ENCODE data around the gene FARSA. TPM values are rescaled to one million over a fixed set of nuclear protein-coding genes. Genes with fewer than 3 reads are reported as not detected.
A peak's percentile ranks its signal among the peaks of the same experiment; 100 is the strongest.
"Not testable (repeated sequence)": the region's sequence is repeated elsewhere in the genome, so short reads cannot be mapped to it uniquely, and the experiment has no call there.

Gene FARSA
- total RNA-seq, 1 experiment from 2014 or later, result 83.7 TPM

DNA sequence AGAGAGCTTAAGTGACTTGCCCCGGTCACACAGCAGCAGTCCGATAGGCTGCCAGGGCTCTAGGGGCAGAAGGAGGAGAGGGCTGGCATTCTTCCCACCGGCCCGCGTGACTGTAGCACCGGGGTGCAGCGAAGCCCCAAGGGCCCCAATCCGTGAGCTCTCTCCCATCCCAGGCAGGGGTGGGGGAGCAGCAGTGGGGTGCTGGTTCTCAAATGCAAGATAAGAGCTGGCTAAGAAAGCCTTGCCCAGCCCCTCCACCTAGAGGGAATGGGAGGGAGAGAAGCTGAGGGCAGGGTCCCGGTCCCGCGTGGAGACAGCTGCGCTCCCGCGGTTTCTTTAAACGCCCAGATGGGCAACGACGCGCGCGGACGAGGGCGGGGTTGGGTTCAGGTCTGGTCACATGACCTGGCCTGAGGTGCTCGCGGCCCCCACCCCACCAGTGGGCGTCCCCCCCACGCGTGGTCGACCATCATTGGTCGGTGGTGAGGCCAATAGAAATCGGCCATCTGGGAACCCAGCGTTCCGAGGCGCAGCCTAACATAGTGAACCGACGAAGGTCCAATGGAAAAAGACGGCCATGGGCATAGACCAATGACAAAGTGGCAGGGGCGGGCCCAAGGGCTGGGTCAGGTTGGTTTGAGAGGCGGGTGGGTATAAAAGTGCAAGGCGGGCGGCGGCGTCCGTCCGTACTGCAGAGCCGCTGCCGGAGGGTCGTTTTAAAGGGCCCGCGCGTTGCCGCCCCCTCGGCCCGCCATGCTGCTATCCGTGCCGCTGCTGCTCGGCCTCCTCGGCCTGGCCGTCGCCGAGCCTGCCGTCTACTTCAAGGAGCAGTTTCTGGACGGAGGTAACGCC, 4.6 kb upstream of the FARSA start, which contains the start of gene CALR:
Gene CALR, plus strand, starts transcription at position 683 of the 852 bp plus-strand sequence. Its CDS starts 71 bp downstream, at position 754.
- DNase-seq (ENCODE audit: low read depth), result peak; percentile 100

- peak; percentile 48 for DNase-seq (ENCODE audit: low read depth)
These were observed 3.8 kb upstream of the FARSA start for GRCh38 chr19:12937093-12937926.

- DNase-seq (ENCODE audit: low read depth), result no peak
These were observed 3.1 kb upstream of the FARSA start for GRCh38 chr19:12936582-12936981.

GRCh38 chr19:12935071-12935470, 1.6 kb upstream of the FARSA start:
- no peak for DNase-seq (ENCODE audit: low read depth)

- DNase-seq (ENCODE audit: low read depth), result no peak
These were observed 872 bp downstream of the FARSA start for GRCh38 chr19:12932392-12933286.

DNA sequence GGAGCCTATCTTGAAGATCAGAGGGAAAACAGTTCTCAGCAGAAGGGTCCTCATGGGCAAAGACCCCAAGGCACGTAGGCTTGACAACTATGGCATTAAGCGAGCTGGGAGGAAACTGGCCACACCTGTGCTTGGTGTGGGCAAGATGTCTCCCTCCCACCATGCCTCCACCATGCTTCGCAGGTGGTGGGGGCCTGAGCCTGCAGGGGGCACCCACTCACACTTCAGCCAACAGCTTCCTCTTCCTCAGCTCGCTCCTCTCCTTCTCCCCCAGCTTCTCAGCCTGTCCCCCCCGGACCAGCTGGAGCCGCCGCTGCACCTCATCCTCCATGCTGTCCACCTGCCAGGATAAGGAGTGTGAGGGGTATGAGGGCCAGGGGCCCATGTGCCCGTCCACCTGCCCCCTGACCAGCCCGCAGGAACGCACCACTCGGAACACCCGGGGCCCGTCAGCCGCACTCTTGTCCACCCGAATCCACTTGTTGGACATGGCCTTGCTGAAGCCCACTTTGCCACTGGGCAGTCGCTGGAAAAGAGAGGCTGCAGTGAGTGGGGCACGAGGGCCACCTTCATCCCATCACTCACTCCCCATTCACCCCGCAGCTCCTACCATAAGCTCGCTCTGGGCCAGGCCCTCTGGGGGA, 3.4 kb downstream of the FARSA start:
- no peak for DNase-seq (ENCODE audit: low read depth)

- DNase-seq (ENCODE audit: low read depth), result no peak
These were observed 8.7 kb downstream of the FARSA start for GRCh38 chr19:12924621-12925310.

DNA sequence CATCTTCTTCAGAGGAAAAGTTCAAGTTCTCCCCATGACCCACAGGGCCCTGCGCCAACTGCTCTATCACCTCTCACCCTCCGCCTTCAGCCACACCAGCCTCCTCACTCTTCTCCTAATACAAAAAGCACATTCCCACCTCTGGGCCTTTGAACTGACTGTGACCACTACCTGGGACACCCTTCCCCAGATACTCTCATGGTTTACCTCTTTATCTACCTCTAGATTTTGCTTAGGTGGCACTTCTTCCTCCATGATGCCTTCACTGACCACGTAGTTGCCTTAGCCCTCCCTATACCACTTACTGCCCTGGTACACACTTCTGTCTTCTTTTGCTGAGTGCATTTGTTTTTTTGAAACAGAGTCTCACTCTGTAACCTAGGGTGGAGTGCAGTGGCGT, 10.6 kb downstream of the FARSA start:
- DNase-seq (ENCODE audit: low read depth), result no peak

DNA sequence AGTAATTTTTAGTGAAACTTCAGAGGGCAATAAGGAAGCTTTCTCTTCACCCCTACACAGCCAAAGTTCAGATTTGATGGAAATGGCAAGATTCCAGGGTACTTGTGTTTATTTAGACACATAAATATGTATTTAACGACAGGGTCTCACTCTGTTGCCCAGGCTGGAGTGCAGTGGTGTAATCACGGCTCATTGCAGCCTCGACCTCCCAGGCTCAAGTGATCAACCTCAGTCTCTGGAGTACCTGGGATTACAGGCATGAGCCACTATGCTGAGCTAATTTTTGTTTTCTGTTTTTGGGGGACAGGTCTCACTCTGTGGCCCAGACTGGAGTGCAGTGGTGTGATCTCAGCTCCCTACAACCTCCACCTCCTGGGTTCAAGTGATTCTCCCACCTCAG, 12.5 kb downstream of the FARSA start:
- no peak for DNase-seq (ENCODE audit: low read depth)

DNA sequence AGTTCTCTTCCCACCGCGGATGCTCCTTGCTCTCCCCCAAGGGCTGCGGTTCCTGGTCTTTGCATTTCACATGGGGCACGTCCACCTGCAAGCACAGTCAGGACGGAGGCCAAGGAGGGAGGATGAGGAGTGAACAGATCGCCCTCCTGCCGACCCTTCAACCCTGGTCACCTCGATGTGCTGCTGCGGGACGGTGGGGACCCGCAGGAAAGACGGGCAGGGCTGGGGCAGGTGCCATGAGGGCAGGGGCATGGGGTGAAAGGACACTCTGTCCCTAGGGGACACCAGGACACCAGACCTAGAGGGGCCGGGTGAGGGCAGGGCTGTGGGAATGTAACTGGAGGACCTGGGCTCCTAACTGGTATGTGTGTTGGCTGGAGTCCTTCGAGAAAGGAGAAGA, 15.3 kb downstream of the FARSA start:
- DNase-seq (ENCODE audit: low read depth), result no peak

DNA sequence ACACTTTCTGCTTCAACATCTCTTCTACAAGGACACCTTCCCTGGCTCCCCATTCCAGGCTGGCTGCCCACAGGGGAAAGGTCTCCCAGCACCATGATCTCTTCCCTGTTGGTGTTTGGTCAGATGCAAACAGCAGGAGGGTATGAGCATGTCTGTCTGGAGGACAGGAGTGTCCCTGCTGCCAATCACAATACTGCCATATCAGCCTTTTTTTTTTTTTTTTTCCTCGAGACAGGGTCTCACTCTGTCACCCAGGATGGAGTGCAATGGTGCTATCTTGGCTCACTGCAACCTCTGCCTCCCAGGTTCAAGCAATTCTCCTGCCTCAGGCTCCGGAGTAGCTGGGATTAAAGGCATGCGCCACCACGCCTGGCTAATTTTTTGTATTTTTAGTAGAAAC, 17.7 kb downstream of the FARSA start:
- not testable (repeated sequence) for DNase-seq (ENCODE audit: low read depth)

DNA sequence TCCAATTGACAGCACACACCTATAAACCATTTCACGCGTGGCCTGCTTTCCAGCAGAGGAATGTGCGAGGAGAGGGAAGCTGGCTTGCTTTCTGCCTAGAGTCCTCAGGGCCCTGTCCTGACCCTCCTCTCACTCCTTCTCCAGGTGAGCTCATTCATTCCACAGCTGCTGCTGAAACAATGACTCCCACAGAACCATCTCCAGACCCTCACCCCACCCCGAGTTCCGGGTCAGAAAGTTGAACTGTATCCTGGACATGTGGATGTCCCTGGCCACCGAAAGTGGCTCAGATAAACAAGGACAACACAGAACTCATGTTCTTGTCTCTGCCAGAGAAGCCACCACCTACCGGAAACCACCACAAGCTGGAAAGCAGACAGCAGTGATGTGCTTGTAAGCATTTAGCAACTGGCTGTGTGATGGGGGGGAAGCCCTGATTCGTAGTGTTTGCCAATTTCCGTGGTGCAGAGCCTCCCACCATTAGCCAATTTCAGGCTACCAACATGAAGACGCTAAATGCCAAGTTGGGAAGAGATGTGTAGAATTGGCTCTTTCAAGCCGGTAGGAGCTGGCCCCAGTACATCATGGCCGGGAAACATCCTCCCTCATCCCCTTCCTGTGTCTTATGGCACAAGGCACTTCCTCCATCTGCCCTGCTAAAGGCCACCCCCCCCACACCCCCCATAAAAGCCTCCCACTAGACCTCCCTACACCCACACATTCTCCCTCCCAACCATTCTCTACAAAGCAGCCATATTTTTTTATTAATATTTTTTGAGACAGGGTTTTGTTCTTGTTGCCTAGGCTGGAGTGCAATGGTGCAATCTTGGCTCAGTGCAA, 19.4 kb downstream of the FARSA start:
- no peak for DNase-seq (ENCODE audit: low read depth)

GRCh38 chr19:12913011-12913561, 20.4 kb downstream of the FARSA start:
- peak; percentile 31 for DNase-seq (ENCODE audit: low read depth)

- DNase-seq (ENCODE audit: low read depth), result no peak
These were observed 20.9 kb downstream of the FARSA start for GRCh38 chr19:12912571-12912970.

DNA sequence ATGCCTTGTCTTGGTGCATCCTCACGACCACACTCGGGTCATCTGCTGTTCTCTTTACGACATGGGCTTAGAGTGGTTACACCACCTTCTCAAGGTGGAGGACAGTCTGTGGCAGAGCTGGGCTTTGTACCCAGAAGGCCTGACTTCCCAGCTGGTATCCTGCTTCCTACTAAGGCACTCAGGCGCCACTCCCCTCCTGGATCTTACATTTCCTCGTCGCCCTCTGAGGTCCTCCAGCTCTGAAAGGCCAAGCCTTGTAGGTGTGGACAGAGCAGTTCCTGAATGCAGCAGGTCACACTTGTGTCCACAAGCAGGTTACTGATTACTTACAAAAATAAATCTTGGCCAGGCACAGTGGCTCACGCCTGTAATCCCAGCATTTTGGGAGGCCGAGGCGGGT, 26.3 kb downstream of the FARSA start:
- no peak for DNase-seq (ENCODE audit: low read depth)

DNA sequence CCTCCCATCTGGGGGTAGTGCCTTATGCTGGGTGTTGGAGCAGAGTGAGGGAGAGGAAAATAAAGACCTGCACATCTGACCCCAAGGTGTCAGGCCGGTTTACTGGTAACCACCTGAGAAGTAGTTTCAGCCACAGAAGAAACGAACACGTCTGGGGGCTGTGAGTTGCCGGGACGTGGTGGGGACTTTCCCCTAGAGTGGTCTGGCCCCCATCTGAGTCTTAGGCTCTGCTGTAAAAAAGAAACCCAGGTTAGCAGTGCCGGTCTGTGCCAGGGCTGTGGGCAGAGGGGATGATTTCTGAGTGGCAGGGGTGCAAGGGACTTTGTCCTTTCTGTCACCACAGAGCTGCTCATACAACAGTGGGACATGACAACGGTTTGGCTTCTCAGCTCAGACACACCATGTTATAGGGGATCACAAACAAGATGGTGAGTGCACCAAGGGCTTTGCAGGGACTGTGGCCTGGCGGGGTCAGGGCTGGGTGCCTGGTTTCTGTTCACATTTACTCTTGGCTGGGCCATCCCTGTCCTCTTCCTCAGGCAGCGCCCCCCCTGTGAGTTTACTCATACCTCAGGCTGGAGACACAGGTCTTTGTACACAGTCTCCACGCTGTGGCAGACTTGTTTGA, 33.5 kb downstream of the FARSA start:
- no peak for DNase-seq (ENCODE audit: low read depth)

DNA sequence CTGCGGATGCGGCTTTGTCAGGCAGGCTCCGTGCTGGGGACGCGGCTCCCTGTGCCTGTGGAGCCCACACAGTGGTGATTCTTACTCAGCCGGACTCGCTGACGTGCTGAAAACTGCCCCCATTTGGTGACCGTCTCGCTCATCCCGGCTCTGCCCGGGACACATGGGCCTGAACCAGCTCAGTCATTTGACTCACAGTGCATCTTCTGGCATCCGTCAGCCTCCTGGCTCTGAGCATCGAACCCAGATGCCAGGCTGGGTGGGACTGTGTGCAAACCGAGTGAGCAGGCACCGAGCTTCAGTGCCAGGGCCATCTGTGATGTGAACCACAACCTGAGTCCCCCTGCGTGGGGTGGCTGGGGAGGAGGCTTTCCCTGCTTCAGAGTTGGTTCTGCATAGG, 37.1 kb downstream of the FARSA start:
- no peak for DNase-seq (ENCODE audit: low read depth)

- DNase-seq (ENCODE audit: low read depth), result no peak
These were observed 39.9 kb downstream of the FARSA start for GRCh38 chr19:12893582-12893981.

DNA sequence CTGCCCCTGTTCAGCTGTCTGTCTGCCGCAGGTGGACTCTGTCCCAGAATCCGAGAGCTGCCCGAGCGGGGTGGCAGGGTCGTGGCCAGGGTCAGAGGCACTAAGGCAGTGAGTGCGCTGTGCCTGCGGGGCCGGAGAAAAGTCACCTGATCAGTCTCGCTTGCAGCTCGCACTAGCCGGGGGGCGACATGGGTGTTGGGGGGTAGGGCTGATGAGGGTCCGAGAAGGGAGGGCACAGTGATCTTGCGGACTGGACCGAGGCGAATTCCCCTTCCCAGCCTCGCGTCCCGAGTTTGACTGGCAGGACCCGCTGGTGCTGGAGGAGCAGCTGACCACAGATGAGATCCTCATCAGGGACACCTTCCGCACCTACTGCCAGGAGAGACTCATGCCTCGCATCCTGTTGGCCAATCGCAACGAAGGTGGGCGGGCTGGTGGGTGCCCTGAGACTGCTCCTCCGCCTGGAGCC, 41.9 kb downstream of the FARSA start:
- no peak for DNase-seq (ENCODE audit: low read depth)
